ENCODE results near the gene TEKT4. TPM values are rescaled to one million over a fixed set of nuclear protein-coding genes. Genes with fewer than 3 reads are reported as not detected.
A peak's percentile ranks its signal among the peaks of the same experiment; 100 is the strongest.
"Not testable (repeated sequence)": the region's sequence is repeated elsewhere in the genome, so short reads cannot be mapped to it uniquely, and the experiment has no call there.

Gene TEKT4, protein sequence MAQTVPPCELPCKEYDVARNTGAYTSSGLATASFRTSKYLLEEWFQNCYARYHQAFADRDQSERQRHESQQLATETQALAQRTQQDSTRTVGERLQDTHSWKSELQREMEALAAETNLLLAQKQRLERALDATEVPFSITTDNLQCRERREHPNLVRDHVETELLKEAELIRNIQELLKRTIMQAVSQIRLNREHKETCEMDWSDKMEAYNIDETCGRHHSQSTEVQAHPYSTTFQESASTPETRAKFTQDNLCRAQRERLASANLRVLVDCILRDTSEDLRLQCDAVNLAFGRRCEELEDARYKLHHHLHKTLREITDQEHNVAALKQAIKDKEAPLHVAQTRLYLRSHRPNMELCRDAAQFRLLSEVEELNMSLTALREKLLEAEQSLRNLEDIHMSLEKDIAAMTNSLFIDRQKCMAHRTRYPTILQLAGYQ
- not detected for polyA plus RNA-seq (2013, experiment 1 of 2; ENCODE audit: insufficient read length)
- polyA plus RNA-seq (2013, experiment 2 of 2; ENCODE audit: insufficient read length) = not detected

DNA sequence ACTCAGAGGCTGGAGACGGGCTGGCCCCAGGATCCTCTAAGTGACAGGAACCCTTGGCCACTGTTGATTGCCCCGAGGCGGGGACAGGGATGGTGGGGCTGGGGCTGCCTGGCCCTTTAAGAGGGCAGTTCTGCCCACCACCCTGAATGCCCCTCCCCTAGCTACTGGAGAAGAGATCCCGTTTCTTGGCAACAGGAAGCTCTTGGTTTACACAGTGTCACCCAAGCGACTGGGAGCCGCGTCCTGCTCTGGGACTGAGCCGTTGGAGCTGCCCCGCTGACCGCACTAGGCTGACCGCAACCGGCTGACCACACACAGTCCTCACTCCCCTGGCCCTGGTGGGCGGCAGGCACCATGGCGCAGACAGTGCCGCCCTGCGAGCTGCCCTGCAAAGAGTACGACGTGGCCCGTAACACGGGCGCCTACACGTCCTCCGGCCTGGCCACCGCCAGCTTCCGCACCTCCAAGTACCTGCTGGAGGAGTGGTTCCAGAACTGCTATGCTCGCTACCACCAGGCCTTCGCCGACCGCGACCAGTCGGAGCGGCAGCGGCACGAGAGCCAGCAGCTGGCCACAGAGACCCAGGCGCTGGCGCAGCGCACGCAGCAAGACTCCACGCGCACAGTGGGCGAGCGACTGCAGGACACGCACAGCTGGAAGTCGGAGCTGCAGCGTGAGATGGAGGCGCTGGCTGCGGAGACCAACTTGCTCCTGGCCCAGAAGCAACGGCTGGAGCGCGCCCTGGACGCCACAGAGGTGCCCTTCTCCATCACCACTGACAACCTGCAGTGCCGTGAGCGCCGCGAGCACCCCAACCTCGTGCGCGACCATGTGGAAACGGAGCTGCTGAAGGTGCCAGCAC, at the start of gene TEKT4:
TEKT4 (plus strand) TSS at position 205 of the 862 bp plus-strand sequence; CDS start at position 355, 150 bp downstream.
- DNase-seq = peak; percentile 6

DNA sequence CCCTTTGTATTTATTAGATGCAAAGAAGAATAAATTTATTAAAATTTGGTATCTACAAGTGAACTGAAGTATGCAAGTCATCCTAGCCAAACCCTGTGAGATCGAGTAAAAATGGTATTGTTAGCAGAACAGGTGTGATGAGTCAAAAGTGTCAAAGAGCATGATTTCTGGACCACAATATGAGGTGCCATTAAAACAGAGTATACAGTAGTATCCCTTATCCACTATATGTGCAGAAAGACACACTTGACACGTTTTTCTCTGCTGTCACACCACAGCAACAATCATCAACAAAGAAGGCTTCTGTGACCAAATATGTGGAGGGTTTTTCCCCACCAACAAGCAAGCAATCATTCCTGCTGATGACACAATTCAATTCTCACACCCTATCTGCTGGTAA, 32.0 kb upstream of the TEKT4 start:
- not testable (repeated sequence) for DNase-seq

DNA sequence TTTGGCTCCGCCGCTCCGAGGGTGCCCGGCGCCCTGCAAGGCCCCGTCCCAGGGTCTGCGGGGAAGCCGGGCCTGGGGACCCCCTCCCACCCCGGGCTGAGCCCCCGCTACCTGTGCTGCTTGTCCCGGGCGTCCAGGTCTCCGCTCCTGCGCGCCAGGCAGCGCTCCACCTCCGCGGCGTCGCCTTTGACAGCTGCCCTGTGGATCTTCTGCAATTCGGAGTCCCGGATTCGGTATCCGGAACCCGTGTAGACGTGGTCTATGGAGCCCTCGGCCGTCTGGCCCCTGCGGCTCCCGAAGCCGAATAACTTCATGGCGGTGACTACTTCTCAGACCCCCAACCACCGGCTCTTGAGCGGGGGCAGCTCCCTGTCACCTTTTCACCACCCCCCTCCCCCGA, 14.4 kb upstream of the TEKT4 start:
- not testable (repeated sequence) for DNase-seq

DNA sequence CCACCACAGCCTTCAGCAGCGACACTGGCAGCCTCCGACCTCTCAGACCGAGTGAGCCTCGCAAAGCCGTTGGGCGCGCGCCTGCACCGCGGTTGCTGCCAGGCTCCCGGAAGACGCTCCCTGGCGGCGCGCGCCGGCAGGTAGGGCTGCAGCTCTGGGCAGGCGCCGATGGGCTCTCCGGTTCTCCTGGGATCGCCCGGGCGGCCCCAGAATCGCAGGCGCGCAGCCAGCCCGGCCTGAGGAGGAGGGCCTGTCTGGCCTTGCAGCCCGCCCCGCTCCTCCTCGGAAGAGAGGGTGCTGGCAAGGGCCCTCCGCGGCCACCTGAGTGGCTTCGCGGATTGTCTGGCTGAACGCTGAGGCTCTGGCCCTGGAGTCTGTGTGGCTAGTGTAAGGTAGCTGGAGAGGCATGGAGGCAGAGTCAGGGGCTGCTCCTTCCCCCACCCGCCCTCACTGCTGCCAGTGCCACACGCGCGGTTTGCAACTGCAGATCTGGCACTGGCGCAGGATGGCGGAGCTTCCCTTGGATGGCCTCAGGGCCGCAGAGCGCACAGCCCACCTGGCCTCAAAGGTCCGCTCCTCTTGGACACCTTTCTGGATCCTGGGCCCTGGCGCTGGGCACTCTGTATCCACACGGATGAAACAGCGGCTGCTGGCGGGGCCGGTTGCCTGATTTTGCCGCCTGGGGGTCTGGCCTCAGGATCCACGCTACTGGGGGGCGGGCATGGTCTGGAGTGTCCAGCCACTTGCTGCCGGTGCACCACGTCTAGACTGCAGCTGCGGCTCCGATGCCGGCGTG, 13.7 kb upstream of the TEKT4 start:
- DNase-seq = not testable (repeated sequence)

DNA sequence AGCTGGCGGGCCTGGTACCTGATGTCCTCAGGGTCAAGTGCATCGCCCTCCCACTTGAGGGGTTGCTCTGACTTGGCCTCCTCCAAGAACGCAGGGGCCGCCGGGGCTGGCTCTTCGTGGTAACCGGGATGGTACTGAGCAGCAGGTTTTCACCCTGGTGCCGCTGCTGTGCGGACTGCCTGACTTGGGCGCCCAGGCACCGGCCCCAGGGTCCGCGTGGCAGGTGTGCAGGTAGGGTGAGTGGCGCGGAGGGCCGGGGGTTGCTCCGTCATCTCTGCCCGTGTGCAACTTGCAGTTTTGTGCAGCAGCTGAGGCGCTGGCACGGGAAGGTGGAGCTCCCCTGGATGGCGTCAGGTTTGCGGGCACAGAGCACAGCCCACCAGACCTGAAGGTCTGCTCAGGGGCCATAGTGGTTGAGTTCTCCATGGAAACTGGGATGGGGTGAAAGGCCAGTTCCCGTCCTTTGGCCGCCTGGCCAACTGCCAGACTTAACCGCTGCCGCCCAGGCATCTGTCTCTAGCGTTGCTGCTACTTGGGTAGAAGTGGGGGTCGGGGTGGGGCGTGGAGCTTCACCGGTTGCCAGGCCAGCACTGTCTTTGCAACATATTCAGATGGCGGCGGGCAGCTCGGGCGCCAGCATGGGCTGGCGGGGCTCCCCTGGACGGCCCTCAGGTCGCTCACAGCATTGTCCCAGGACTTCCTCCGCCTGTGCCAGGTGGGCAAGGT, 12.9 kb upstream of the TEKT4 start:
- not testable (repeated sequence) for DNase-seq

DNA sequence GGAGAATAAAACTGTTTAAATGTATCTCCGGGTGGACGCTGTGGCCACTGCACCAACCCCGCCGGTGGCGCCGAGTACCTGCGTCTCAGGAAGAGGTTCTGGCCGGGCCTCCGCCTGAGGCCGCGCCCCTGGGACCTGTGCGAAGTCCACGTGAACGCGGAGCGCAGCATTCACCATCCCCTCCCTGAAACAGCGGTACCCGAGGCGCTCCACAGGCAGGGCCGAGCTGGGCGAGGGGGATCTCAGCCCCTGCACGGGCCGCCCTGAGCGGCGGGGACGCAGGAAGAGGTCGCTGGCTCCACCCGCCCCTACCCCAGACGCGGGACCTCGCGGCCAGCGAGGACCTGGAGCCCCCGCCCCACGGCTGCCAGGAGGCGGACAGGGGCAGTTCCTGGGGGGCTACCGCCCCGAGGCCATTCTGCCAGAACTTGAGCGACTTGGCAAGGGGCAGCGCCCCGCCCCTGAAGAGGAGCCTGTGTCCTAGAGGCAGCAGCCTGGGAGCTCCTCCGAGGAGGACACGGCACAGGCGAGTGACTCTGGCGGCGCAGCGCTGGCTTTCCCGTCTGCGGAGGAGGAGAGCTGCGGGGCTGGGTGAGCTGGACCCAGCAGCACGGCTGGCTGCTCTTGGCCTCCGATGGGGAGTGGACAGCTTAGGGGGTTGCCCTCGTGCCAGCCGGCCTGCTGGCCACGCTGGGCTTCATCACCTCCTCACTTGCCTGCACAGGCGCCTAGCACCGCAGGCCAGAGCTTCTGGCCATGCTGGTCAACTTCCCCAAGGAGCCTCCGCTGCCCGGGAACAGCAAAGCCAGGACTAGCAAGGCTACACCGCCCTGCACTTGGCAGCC, 9.7 kb upstream of the TEKT4 start:
- DNase-seq = no peak

DNA sequence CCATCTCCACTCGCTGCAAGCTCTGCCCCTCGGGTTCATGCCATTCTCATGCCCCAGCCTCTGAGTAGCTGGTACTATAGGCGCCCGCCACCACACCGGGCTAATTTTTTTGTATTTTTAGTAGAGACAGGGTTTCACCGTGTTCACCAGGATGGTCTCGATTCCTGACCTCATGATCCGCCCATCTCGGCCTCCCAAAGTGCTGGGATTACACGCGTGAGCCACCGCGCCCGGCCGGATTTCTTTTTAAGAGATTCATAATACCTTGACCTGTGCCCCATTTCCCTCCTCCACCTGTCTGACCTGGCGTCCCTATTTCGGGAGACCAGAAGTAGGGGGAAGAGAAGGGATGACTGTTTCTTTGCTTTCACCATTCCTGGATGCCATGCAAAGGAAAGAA, 8.3 kb upstream of the TEKT4 start:
- not testable (repeated sequence) for DNase-seq

DNA sequence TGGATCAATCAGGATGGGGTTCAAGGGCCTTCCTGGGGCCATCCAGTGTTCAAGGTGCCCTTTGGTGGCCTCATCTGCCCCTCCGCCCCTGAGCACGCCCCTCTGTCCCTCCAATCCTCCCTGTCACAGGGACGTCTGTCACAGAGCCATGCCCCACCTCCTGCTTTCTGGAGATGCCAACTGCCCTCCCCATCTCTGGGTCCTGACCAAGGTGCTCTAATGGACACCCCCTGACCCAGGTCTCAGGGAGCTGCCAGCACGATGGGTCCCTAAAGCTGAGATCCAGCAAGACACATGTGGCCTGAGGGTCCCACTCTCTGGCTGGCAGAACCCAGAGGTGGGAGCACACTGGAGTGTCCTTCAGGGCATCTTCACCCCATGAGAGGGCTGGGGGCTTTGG, 2.1 kb upstream of the TEKT4 start:
- DNase-seq = no peak

DNA sequence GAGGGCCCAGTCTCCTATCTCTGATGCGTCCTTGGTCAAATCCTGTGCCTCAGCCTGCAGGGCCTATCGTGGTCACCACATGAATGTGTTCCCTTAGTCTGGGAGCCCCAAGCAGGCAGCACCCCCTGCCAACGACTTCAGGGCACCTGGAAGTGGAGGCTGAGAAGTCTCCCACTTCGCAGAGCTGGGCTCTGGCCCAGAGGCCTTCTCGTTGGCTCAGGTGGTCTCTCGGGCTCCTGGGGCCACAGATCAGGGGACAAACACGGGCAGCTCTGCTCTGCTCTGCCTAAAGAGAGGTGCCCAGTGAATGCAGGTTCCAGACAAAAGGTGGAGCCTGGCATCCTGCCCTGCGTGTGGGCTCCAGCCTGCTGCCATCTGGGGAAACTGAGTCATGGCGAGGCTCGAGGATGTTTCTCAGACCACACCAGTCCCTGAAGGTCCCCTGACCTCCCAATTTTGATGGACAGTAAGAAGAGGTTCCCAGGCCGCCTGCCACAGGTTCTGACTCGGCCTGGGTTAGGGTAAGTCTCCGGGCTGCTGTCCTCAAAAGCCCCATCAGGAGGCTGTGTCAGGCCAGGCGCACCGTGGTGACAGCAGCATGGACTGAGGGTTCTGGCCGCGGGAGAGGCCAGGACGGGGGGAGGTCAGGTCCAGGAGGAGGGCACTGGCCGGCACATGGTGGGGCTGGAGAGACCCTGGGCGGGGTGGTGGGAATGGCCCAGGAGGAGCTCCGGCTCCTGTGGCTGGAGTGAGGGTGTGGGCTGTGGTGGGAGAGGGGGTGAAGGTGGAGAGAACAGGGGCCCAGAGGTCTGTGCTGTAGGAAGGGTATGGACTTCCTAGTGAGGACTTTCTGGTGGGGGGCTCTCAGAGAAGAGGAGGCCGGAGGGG, 1.4 kb upstream of the TEKT4 start:
- no peak for DNase-seq

DNA sequence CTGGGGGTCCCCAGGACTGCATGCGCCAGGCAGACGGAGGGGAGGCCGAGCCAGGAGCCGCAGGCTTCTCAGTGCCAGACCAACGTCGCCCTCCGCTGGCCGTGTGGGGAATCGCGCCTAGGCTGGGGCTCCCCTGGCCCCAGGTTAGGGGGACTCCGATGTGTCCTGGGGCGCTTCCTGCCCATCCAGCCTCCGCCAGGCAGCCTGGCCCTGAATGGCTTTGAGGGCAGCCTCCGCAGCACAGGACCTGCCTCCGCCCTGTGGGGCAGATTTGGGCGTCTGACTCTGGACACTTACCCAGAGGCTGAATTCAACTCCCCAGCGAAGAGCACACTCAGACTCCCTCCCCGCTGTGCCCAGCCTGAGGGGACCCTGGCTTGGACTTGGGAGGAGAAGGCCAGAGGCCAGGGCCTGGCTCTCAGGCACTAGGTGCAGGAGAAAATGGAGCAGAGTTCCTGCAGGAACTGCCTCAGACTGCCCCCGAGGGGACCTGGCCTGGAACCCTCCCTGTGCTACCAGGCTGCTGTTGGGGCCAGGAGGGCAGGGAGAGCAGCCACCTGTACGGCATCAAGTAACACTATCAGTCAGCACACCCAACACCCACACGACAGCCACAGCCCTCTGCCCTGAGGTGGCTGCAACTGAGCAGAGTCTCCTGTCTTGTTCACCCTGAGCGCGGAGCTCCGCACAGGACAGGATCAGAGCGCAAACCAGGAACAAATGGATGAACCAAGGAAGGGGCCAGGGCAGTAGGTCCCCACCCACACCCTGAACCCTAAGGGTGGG, 597 bp upstream of the TEKT4 start:
- DNase-seq = no peak

DNA sequence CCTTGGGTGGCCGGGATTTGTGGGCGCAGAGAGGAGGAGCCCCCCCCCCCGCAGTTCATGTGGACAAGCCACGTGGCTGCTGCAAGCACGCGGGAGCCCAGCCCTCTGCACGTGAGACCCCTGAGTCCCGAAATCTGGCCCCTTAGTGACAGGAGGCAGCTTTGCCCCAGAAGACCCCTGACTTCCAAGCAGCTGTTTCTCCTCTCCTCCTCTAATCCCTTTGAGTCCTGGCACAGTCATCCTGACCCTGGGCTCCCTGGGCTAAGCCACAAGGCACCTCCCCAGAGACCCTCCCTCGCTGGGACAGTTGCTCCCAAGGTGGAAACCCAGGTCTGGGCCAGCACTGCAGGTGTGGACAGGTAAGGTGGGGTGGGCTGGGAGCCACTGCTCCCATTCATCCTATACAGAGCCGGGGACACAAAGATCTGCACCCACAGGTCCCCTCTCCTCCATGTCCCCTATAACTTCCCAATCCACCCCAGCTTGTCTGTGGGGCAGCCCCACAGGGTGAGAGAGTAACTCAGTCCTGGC, 923 bp downstream of the TEKT4 start:
- DNase-seq = no peak

DNA sequence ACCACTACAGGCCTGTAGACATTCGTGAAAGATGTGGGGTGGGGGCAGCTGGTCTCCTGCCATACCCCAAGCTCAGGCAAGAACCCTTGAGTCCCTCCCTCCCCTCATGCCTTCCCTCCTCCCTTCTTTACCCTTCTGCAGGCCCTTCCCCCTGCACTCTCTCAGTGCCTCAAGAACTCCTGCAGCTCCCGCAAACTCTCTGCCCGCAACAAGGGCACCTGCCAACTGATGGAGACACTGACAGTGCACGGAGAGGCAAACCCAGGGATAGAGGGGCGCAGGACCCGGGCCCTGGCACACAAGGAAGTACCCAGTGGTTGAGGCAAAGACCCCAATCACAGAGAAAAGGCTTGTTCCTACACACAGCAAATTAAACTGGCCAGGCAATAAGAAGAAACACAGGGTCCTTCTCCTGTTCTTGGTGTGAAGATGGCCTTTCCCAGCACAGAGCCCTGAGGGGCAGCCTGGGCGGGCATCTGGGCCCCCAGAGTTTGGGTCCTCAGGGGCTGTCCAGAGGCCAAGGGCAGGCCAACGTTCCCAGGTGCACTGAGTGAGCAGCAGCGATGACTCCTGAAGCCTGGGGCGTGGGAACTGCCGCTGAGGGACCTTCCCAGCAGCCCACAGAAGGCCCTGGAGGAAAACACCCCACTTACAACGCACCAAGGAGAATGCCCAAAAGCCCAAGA, 1.6 kb downstream of the TEKT4 start:
- no peak for DNase-seq

DNA sequence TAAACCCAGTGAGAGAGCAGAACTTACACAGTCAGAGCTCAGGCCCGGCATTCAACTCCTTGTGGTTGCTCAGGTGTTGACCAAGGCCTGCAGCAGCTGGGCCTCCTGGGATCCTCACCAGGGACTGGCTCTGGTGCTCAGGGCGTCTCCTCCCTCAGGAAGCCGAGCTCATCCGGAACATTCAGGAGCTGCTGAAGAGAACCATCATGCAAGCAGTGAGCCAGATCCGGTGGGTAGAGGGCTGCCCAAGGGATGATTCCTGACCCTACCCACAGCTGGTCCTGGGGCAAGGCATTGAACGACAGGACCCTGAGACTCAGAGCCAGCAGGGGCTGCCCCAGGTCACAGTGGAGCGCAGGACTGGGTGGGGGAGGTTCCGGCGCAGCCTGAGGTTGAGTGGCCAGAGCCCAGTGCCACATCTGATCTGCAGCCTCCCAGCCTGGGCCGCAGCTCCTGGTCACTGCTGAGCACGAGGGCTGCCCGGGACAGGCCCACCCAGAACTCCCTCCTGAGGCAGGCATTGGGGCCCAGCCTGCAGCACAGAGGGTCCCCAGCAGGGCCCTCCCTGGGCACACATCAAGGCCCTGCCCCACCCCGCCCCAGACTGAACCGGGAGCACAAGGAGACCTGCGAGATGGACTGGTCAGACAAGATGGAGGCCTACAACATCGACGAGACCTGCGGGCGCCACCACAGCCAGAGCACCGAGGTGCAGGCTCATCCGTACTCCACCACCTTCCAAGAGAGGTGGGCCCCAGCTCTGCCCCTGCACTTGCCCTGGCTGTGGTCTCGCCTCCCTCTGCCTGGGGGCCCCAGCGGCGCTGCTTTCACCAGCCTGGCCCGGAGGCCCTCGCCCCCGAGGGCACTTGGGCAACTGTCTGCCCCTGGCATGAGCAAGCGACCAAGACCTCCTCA, 2.4 kb downstream of the TEKT4 start:
- DNase-seq = no peak

DNA sequence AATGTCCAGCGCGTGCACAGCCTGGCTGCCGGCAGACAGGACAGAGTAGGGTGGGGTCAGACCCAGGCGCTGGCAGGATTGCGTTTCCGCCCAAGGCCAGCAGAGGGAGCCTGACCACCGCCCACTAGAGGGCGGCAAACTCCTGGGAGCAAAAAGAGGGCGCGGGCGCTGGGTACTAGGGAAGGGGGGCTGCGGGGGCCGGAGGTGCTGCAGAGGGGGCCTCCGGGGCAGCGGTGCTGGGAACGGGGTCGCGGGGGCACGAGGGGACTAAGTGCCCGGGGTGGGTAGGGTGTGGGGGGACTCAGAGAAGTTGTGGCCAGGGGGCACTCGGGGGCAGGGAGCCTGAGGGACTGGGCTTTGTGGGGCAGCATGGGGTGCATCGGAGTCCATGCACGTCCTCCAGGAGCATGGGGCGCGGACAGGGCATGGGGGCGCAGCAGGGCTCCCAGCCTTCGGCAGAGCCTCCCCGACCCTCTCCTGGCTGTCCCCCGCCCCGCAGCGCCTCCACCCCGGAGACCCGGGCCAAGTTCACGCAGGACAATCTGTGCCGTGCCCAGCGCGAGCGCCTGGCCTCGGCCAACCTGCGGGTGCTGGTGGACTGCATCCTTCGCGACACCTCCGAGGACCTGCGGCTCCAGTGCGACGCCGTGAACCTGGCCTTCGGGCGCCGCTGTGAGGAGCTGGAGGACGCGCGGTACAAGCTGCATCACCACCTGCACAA, 3.2 kb downstream of the TEKT4 start:
- peak; percentile 26 for DNase-seq

DNA sequence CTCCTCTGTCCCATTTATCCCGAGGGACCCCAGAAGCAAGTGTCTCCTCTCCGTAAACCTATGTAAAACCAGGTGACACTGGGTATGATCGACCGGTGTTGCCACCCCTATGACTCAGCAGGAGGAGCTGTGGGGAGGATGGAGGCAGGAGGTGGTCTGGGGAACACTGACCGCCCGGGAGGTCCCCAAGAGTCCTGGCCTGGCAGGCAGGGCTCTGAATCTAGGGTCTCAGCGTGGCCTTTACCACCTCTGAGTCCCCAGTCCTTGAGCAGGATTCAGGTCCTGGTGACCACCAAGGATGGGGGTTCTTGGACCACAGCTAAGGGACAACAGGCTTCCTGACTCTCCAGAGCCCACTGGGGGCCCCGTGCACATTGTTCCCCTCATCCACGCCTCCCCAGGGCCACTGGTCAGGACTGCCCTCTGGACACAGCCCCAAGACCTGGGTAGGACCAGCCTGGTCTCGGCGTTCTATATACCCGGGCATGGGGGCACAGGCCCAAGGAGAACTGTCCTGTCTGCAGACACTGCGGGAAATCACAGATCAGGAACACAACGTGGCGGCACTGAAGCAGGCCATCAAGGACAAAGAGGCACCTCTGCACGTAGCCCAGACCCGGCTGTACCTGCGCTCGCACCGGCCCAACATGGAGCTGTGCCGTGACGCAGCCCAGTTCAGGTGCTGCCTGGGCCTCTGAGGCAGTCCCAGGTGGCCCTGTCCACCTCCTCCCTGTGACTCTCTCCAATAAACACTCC, 4.0 kb downstream of the TEKT4 start:
- no peak for DNase-seq
